Effector memory CD8-positive, alpha-beta T cell (primary cell): ENCODE results near the gene FGF13.

Experiments
- ATAC-seq: fragments of 150-1000 bp; cut with Tn5 transposase; replicated peaks from 2 replicates; pipeline ENCODE4 v1.10.0; 2021; ENCODE audit warnings: mild to moderate bottlenecking, moderate library complexity
- DNase-seq, 3 experiments: peaks; one replicate each; pipeline ENCODE4 v3.0.0; 2021
- H3K27ac Mint-ChIP-seq, 2 donors: one replicate each; pipeline ENCODE4 v1.8.0; 2022; ENCODE audit warnings: mild to moderate bottlenecking in 2 of 2, mixed read lengths in 2 of 2, moderate library complexity in 2 of 2
- H3K27me3 Mint-ChIP-seq, 2 donors: one replicate each; pipeline ENCODE4 v1.8.0; 2022; ENCODE audit warnings: mixed read lengths in 2 of 2
- H3K36me3 Mint-ChIP-seq: one replicate; pipeline ENCODE4 v1.8.0; 2022; ENCODE audit warnings: mild to moderate bottlenecking, moderate library complexity, mixed read lengths; ENCODE audit not compliant: insufficient read depth
- H3K4me1 Mint-ChIP-seq, 2 donors: one replicate each; pipeline ENCODE4 v1.8.0; 2022; ENCODE audit warnings: low read depth in 2 of 2, mixed read lengths in 2 of 2
- H3K4me3 Mint-ChIP-seq, 2 donors: one replicate each; pipeline ENCODE4 v1.8.0; 2022; ENCODE audit warnings: mild to moderate bottlenecking in 2 of 2, mixed read lengths in 2 of 2, moderate library complexity in 2 of 2
- H3K9me3 Mint-ChIP-seq, 2 donors: one replicate each; pipeline ENCODE4 v1.8.0; 2022; ENCODE audit warnings: mixed read lengths in 2 of 2

FGF13 gene

GRCh38 chrX:138708268-138708667, 3.2 kb downstream of the FGF13 start:
- H3K27me3 Mint-ChIP-seq: peaks cover 5 to 10% of the 10 kb centered on the region in 2 donors
- no peak overlapping the region for H3K27ac Mint-ChIP-seq
- no peak for DNase-seq
- H3K36me3 Mint-ChIP-seq: no peaks in the 10 kb centered on the region
- no peak overlapping the region for H3K4me3 Mint-ChIP-seq
- no peak for ATAC-seq
- H3K9me3 Mint-ChIP-seq: no peaks in the 10 kb centered on the region
- H3K4me1 Mint-ChIP-seq: no peaks in the 10 kb centered on the region

GRCh38 chrX:138704596-138704995, 6.9 kb downstream of the FGF13 start:
- H3K27ac Mint-ChIP-seq: no peak overlapping the region
- ATAC-seq (no peak), DNase-seq (no peak)
- H3K36me3 Mint-ChIP-seq: no peaks in the 10 kb centered on the region
- peaks cover 0 to 2% of the 10 kb centered on the region in 2 donors for H3K9me3 Mint-ChIP-seq
- no peaks in the 10 kb centered on the region for H3K27me3 Mint-ChIP-seq
- no peaks in the 10 kb centered on the region for H3K4me1 Mint-ChIP-seq
- no peak overlapping the region for H3K4me3 Mint-ChIP-seq

- no peaks in the 10 kb centered on the region for H3K36me3 Mint-ChIP-seq
- ATAC-seq: no peak
- H3K27ac Mint-ChIP-seq: no peak overlapping the region
- no peaks in the 10 kb centered on the region for H3K4me1 Mint-ChIP-seq
- no peak overlapping the region for H3K4me3 Mint-ChIP-seq
- H3K9me3 Mint-ChIP-seq: peaks cover 0 to 5% of the 10 kb centered on the region in 2 donors
- H3K27me3 Mint-ChIP-seq: no peaks in the 10 kb centered on the region
- DNase-seq: no peak
Observed at GRCh38 chrX:138704101-138704500, 7.4 kb downstream of the FGF13 start.

- no peak overlapping the region for H3K27ac Mint-ChIP-seq
- no peaks in the 10 kb centered on the region for H3K4me1 Mint-ChIP-seq
- no peak overlapping the region for H3K4me3 Mint-ChIP-seq
- H3K9me3 Mint-ChIP-seq: no peaks in the 10 kb centered on the region
- no peaks in the 10 kb centered on the region for H3K36me3 Mint-ChIP-seq
- no peak for ATAC-seq
- H3K27me3 Mint-ChIP-seq: no peaks in the 10 kb centered on the region
- DNase-seq: no peak
Observed at GRCh38 chrX:138692591-138692990, 18.9 kb downstream of the FGF13 start.

GRCh38 chrX:138691186-138691585, 20.3 kb downstream of the FGF13 start:
- Mint-ChIP-seq H3K27ac (no peak overlapping the region), H3K4me3 (no peak overlapping the region), H3K9me3 (no peaks in the 10 kb centered on the region), H3K36me3 (no peaks in the 10 kb centered on the region), H3K4me1 (no peaks in the 10 kb centered on the region), H3K27me3 (no peaks in the 10 kb centered on the region)
- ATAC-seq (no peak), DNase-seq (no peak)

- Mint-ChIP-seq H3K27ac (no peak overlapping the region), H3K4me1 (no peaks in the 10 kb centered on the region), H3K27me3 (no peaks in the 10 kb centered on the region), H3K4me3 (no peak overlapping the region), H3K36me3 (no peaks in the 10 kb centered on the region), H3K9me3 (no peaks in the 10 kb centered on the region)
- no peak for ATAC-seq
- DNase-seq: no peak
Observed at GRCh38 chrX:138690591-138690990, 20.9 kb downstream of the FGF13 start.

- Mint-ChIP-seq H3K4me3 (no peak overlapping the region), H3K9me3 (no peaks in the 10 kb centered on the region), H3K27ac (no peak overlapping the region), H3K27me3 (no peaks in the 10 kb centered on the region), H3K36me3 (no peaks in the 10 kb centered on the region), H3K4me1 (no peaks in the 10 kb centered on the region)
- DNase-seq (no peak), ATAC-seq (no peak)
Observed at GRCh38 chrX:138683600-138683999, 27.9 kb downstream of the FGF13 start.

GRCh38 chrX:138669693-138670092, 41.8 kb downstream of the FGF13 start:
- Mint-ChIP-seq H3K27me3 (no peaks in the 10 kb centered on the region), H3K27ac (no peak overlapping the region), H3K4me1 (no peaks in the 10 kb centered on the region), H3K36me3 (no peaks in the 10 kb centered on the region), H3K4me3 (no peak overlapping the region), H3K9me3 (peaks cover 5 to 9% of the 10 kb centered on the region in 2 donors)
- no peak for DNase-seq
- ATAC-seq: no peak

- no peak for DNase-seq
- no peaks in the 10 kb centered on the region for H3K36me3 Mint-ChIP-seq
- H3K27me3 Mint-ChIP-seq: no peaks in the 10 kb centered on the region
- H3K4me3 Mint-ChIP-seq: no peak overlapping the region
- H3K27ac Mint-ChIP-seq: no peak overlapping the region
- no peaks in the 10 kb centered on the region for H3K4me1 Mint-ChIP-seq
- ATAC-seq: no peak
- H3K9me3 Mint-ChIP-seq: peaks cover 5 to 9% of the 10 kb centered on the region in 2 donors
Observed at GRCh38 chrX:138664466-138664865, 47.1 kb downstream of the FGF13 start.

- no peak overlapping the region for H3K4me3 Mint-ChIP-seq
Observed at GRCh38 chrX:138664016-138664415, 47.5 kb downstream of the FGF13 start.

GRCh38 chrX:138651494-138651893, 60.0 kb downstream of the FGF13 start:
- DNase-seq: no peak
- ATAC-seq: no peak
- Mint-ChIP-seq H3K4me3 (no peak overlapping the region), H3K27me3 (no peaks in the 10 kb centered on the region), H3K36me3 (no peaks in the 10 kb centered on the region), H3K4me1 (no peaks in the 10 kb centered on the region), H3K9me3 (peaks cover 0 to 2% of the 10 kb centered on the region in 2 donors), H3K27ac (no peak overlapping the region)

More at GRCh38 chrX:138664016-138664415, 47.5 kb downstream of the FGF13 start:
- H3K4me1 Mint-ChIP-seq: no peaks in the 10 kb centered on the region
- no peaks in the 10 kb centered on the region for H3K36me3 Mint-ChIP-seq
- H3K27me3 Mint-ChIP-seq: no peaks in the 10 kb centered on the region
- peaks cover 5 to 9% of the 10 kb centered on the region in 2 donors for H3K9me3 Mint-ChIP-seq
- DNase-seq: no peak
- no peak overlapping the region for H3K27ac Mint-ChIP-seq
- no peak for ATAC-seq

GRCh38 chrX:138648568-138648967, 62.9 kb downstream of the FGF13 start:
- H3K4me1 Mint-ChIP-seq: no peaks in the 10 kb centered on the region
- H3K27ac Mint-ChIP-seq: no peak overlapping the region
- H3K9me3 Mint-ChIP-seq: peaks cover 0 to 3% of the 10 kb centered on the region in 2 donors
- ATAC-seq: no peak
- H3K27me3 Mint-ChIP-seq: no peaks in the 10 kb centered on the region
- no peaks in the 10 kb centered on the region for H3K36me3 Mint-ChIP-seq
- no peak for DNase-seq
- no peak overlapping the region for H3K4me3 Mint-ChIP-seq

GRCh38 chrX:138638996-138639395, 72.5 kb downstream of the FGF13 start:
- ATAC-seq: no peak
- no peaks in the 10 kb centered on the region for H3K36me3 Mint-ChIP-seq
- no peaks in the 10 kb centered on the region for H3K27me3 Mint-ChIP-seq
- no peak overlapping the region for H3K27ac Mint-ChIP-seq
- no peaks in the 10 kb centered on the region for H3K4me1 Mint-ChIP-seq
- H3K4me3 Mint-ChIP-seq: no peak overlapping the region
- peaks cover 0 to 3% of the 10 kb centered on the region in 2 donors for H3K9me3 Mint-ChIP-seq
- no peak for DNase-seq
